WTC11 (cell line): ENCODE results near the gene CDK5R2. TPM values are rescaled to one million over a fixed set of nuclear protein-coding genes. Genes with fewer than 3 reads are reported as not detected.

ENCODE experiments used
- ATF2 ChIP-seq: sonication (generic); formaldehyde crosslinking; IDR thresholded peaks from 2 replicates; pipeline ENCODE4 v1.8.1; 2022; ENCODE audit warnings: low read depth, missing genetic modification reagents, borderline replicate concordance
- ATF3 ChIP-seq: sonication (generic); formaldehyde crosslinking; conservative IDR thresholded peaks from 2 replicates; pipeline ENCODE4 v1.8.1; 2022; ENCODE audit warnings: mild to moderate bottlenecking, missing genetic modification reagents
- CREM ChIP-seq: sonication (generic); formaldehyde crosslinking; IDR thresholded peaks from 2 replicates; pipeline ENCODE4 v1.8.1; 2022; ENCODE audit warnings: mild to moderate bottlenecking, missing genetic modification reagents, moderate library complexity
- CTCF ChIP-seq: fragments of 200-600 bp; IDR thresholded peaks from 2 replicates; pipeline ENCODE4 v1.8.0; 2022; ENCODE audit warnings: antibody characterized with exemption
- FOXP1 ChIP-seq: sonication (generic); formaldehyde crosslinking; IDR thresholded peaks from 2 replicates; pipeline ENCODE4 v1.8.0; 2022; ENCODE audit warnings: missing genetic modification reagents, mild to moderate bottlenecking, moderate library complexity, borderline replicate concordance
- GABPB1 ChIP-seq: sonication (generic); formaldehyde crosslinking; IDR thresholded peaks from 2 replicates; pipeline ENCODE4 v1.8.1; 2023; ENCODE audit warnings: mild to moderate bottlenecking, missing genetic modification reagents
- GTF2I ChIP-seq: fragments of 250-450 bp; sonication (Bioruptor Pico); conservative IDR thresholded peaks from 2 replicates; pipeline ENCODE4 v1.4.0; 2021; ENCODE audit warnings: mild to moderate bottlenecking
- HMGA2 ChIP-seq: fragments of 250-450 bp; sonication (Bioruptor Pico); IDR thresholded peaks from 2 replicates; pipeline ENCODE4 v1.4.0; 2021; ENCODE audit warnings: mild to moderate bottlenecking, moderate library complexity
- HMGXB4 ChIP-seq: sonication (generic); formaldehyde crosslinking; IDR thresholded peaks from 2 replicates; pipeline ENCODE4 v1.8.1; 2023; ENCODE audit warnings: mild to moderate bottlenecking, moderate library complexity, missing genetic modification reagents
- IRF2 ChIP-seq: sonication (generic); formaldehyde crosslinking; IDR thresholded peaks from 2 replicates; pipeline ENCODE4 v1.8.0; 2022; ENCODE audit warnings: low read depth, missing genetic modification reagents, borderline replicate concordance
- MXD4 ChIP-seq: fragments of 250-450 bp; sonication (Bioruptor Pico); IDR thresholded peaks from 2 replicates; pipeline ENCODE4 v1.8.0; 2021; ENCODE audit warnings: mild to moderate bottlenecking, moderate library complexity, borderline replicate concordance
- SP1 ChIP-seq: sonication (generic); formaldehyde crosslinking; conservative IDR thresholded peaks from 2 replicates; pipeline ENCODE4 v1.8.1; 2022; ENCODE audit warnings: missing genetic modification reagents
- STAT6 ChIP-seq: sonication (generic); formaldehyde crosslinking; conservative IDR thresholded peaks from 2 replicates; pipeline ENCODE4 v1.8.1; 2023; ENCODE audit warnings: mild to moderate bottlenecking, low read depth, missing genetic modification reagents, moderate library complexity
- TEAD4 ChIP-seq: sonication (generic); formaldehyde crosslinking; IDR thresholded peaks from 2 replicates; pipeline ENCODE4 v1.8.0; 2022; ENCODE audit warnings: mild to moderate bottlenecking, missing genetic modification reagents
- TP53 ChIP-seq: sonication (generic); formaldehyde crosslinking; IDR thresholded peaks from 2 replicates; pipeline ENCODE4 v1.8.1; 2023; ENCODE audit warnings: mild to moderate bottlenecking, missing genetic modification reagents
- USF1 ChIP-seq: sonication (generic); formaldehyde crosslinking; IDR thresholded peaks from 2 replicates; pipeline ENCODE4 v1.8.0; 2022; ENCODE audit warnings: mild to moderate bottlenecking, missing genetic modification reagents
- ZBTB43 ChIP-seq: sonication (generic); formaldehyde crosslinking; IDR thresholded peaks from 2 replicates; pipeline ENCODE4 v1.8.1; 2023; ENCODE audit warnings: mild to moderate bottlenecking, missing genetic modification reagents
- ZMAT4 ChIP-seq: fragments of 250-450 bp; sonication (Bioruptor Pico); IDR thresholded peaks from 2 replicates; pipeline ENCODE4 v1.9.0; 2021; ENCODE audit warnings: mild to moderate bottlenecking
- total RNA-seq: library from RNA; stranded (reverse); gene quantifications from 3 replicates; pipeline ENCODE4 v1.2.3, GENCODE V29; 2021

CDK5R2 gene
- total RNA-seq, 1 experiment from 2014 or later = 0.26 TPM

- TF ChIP-seq SP1 (CRISPR knock-in tag) = peak; percentile 69
- no peak for TF ChIP-seq MXD4
- no peak for TF ChIP-seq IRF2 (CRISPR knock-in tag)
- no peak for TF ChIP-seq ATF3 (CRISPR knock-in tag)
- TF ChIP-seq TP53 (CRISPR knock-in tag) = no peak
- 0 out of 2 replicates have a peak, but pooled peaks have one; percentile 30 for TF ChIP-seq GABPB1
- TF ChIP-seq CREM (CRISPR knock-in tag) = no peak
- 0 out of 2 replicates have a peak, but pooled peaks have one; percentile 30 for TF ChIP-seq HMGXB4 (CRISPR knock-in tag)
- TF ChIP-seq ZMAT4 (CRISPR knock-in tag) = no peak
- TF ChIP-seq CTCF = peak; percentile 90
- TF ChIP-seq TEAD4 = no peak
- no peak for TF ChIP-seq ATF2 (CRISPR knock-in tag)
- no peak for TF ChIP-seq GTF2I (CRISPR knock-in tag)
- TF ChIP-seq HMGA2 (CRISPR knock-in tag) = no peak
- no peak for TF ChIP-seq STAT6 (CRISPR knock-in tag)
- peak; percentile 39; the same call in 1 of the 2 replicates for TF ChIP-seq FOXP1 (CRISPR knock-in tag)
- TF ChIP-seq USF1 (CRISPR knock-in tag) = no peak
- TF ChIP-seq ZBTB43 (CRISPR knock-in tag) = no peak
Observed at GRCh38 chr2:218995972-218996711, 36.7 kb downstream of the CDK5R2 start (continued).
